ENCODE measurements around the gene TEX101.

DNA sequence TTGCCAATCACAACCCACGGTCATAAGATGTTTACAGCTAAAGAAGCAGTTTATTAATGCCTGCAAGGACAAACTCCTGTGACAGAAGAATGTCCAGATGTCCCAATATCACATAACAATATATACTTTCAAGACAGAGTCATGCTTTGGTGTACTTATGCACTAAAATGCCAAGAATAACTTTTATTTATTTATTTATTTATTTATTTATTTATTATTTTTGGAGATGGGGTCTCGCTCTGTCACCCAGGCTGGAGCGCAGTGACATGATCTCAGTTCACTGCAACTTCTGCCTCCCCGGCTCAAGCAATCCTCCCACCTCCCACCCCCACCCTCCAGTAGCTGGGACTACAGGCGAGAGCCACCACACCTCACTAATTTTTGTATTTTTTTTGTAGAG is 9.1 kb downstream of the TEX101 start:
- TF ChIP-seq, protein P1, sequence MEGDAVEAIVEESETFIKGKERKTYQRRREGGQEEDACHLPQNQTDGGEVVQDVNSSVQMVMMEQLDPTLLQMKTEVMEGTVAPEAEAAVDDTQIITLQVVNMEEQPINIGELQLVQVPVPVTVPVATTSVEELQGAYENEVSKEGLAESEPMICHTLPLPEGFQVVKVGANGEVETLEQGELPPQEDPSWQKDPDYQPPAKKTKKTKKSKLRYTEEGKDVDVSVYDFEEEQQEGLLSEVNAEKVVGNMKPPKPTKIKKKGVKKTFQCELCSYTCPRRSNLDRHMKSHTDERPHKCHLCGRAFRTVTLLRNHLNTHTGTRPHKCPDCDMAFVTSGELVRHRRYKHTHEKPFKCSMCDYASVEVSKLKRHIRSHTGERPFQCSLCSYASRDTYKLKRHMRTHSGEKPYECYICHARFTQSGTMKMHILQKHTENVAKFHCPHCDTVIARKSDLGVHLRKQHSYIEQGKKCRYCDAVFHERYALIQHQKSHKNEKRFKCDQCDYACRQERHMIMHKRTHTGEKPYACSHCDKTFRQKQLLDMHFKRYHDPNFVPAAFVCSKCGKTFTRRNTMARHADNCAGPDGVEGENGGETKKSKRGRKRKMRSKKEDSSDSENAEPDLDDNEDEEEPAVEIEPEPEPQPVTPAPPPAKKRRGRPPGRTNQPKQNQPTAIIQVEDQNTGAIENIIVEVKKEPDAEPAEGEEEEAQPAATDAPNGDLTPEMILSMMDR (IDR thresholded peaks at IDR 0.05), result no peak
- TF ChIP-seq POLR2A (IDR thresholded peaks at IDR 0.05), result no peak
